Ovary (tissue), 3 donors: ENCODE measurements around the gene POC1B.

Experiments used
- CTCF ChIP-seq, 3 donors: fragments of 450-650 bp in 2 of 3; fragments of 200-600 bp in 1 of 3; IDR thresholded peaks; one replicate each; pipeline versions ENCODE4 v1.5.1 to v1.8.0; 2016 to 2022; ENCODE audit warnings: antibody characterized with exemption in 3 of 3, mild to moderate bottlenecking in 1 of 3
- POLR2A ChIP-seq: fragments of 450-650 bp; IDR thresholded peaks from one replicate; pipeline ENCODE4 v1.6.1; 2017; ENCODE audit warnings: antibody characterized with exemption, mild to moderate bottlenecking, moderate library complexity
- donor health status: DM: no; HTN: no; CAD: no.

GRCh38 chr12:89568484-89568883 lies 42.6 kb upstream of the POC1B start:
- TF ChIP-seq POLR2A (no peak), CTCF (IDR thresholded peaks at IDR 0.05) (no peak)
